Measurements from ENCODE around the gene TMEM26.

- TF ChIP-seq POLR2AphosphoS5 (IDR thresholded peaks at IDR 0.05; ENCODE audit: low read depth) (no peak), CTCF (conservative IDR thresholded peaks at IDR 0.05; ENCODE audit: low read depth in 2 of 2) (no peak), REST (IDR thresholded peaks at IDR 0.05; ENCODE audit: unreplicated experiment) (no peak), EZH2 (IDR thresholded peaks at IDR 0.05; ENCODE audit: low read depth, unreplicated experiment) (no peak), ETS1 (IDR thresholded peaks at IDR 0.05) (no peak), NANOG (IDR thresholded peaks at IDR 0.05; ENCODE audit: borderline replicate concordance) (no peak), ZNF331 (CRISPR knock-in tag; IDR thresholded peaks at IDR 0.05; ENCODE audit: low read depth) (no peak), EZH2phosphoT487 (IDR thresholded peaks at IDR 0.05; ENCODE audit: unreplicated experiment) (no peak), CREB1 (CRISPR knock-in tag; IDR thresholded peaks at IDR 0.05; ENCODE audit: low read depth) (no peak), JUNB (IDR thresholded peaks at IDR 0.05; ENCODE audit: unreplicated experiment) (no peak), STAT1 (IDR thresholded peaks at IDR 0.05; ENCODE audit: unreplicated experiment) (no peak)
Measured at GRCh38 chr10:61448841-61449600, 4.2 kb downstream of the TMEM26 start.

Data from GM23338 (cell line).